GM13977 (cell line): ENCODE results near the gene MGRN1.
A peak's percentile ranks its signal among the peaks of the same experiment; 100 is the strongest.

Source experiments
- DNase-seq: peaks from one replicate; pipeline ENCODE4 v3.0.0; 2012; ENCODE audit warnings: low spot score
- in situ Hi-C: fragments of 300-500 bp; cut with MboI; formaldehyde crosslinking; loops from one replicate; pipeline ENCODE4 v1.12.0; 2022; ENCODE audit warnings: low sequenced_read_pairs, low pct_unique_long_range_greater_than_20kb, mixed read lengths, inconsistent platforms; ENCODE audit not compliant: unreplicated experiment
- TF ChIP-seq, protein P1 (sequence below): IDR thresholded peaks from 2 replicates; pipeline ENCODE4 v1.5.1; 2012; ENCODE audit warnings: mild to moderate bottlenecking, control low read depth; ENCODE audit not compliant: insufficient read depth; ENCODE audit errors: extremely low read depth, missing control alignments

Gene MGRN1

DNA sequence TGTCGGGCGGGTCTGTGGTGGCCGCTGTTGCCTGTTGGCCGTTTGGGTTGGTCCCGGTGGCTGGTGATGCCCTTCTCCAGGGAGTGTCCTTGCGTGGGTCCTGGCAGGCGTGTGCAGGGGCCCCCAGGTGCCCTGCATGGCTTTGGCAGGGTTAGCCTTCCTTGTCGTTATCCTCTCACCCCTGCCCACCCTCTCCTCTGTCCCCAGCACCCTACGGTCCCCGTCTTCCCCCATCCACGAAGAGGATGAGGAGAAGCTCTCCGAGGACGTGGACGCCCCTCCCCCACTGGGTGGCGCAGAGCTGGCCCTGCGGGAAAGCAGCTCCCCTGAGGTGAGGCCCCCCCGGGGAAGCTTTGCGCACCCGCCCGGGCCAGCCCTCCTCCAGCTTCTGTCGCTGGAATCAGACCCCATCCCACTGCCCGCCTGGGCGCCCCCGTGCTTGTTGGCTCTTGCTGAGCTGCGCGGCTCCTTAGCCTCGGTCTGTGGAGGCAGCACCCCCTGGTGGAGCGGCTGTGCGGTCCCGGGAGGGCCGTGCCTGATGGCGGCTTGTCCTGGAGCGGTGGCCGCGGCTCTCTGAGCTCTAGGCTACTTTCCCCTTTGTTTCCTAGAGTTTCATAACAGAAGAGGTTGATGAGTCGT is 58.1 kb downstream of the MGRN1 start:
- in situ Hi-C loops = no loop called here
- TF ChIP-seq, protein P1, sequence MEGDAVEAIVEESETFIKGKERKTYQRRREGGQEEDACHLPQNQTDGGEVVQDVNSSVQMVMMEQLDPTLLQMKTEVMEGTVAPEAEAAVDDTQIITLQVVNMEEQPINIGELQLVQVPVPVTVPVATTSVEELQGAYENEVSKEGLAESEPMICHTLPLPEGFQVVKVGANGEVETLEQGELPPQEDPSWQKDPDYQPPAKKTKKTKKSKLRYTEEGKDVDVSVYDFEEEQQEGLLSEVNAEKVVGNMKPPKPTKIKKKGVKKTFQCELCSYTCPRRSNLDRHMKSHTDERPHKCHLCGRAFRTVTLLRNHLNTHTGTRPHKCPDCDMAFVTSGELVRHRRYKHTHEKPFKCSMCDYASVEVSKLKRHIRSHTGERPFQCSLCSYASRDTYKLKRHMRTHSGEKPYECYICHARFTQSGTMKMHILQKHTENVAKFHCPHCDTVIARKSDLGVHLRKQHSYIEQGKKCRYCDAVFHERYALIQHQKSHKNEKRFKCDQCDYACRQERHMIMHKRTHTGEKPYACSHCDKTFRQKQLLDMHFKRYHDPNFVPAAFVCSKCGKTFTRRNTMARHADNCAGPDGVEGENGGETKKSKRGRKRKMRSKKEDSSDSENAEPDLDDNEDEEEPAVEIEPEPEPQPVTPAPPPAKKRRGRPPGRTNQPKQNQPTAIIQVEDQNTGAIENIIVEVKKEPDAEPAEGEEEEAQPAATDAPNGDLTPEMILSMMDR = peak; percentile 38
- no peak for DNase-seq

GRCh38 chr16:4683255-4684057 is 58.8 kb downstream of the MGRN1 start:
- in situ Hi-C loops = no loop called here
- DNase-seq = no peak
- TF ChIP-seq, protein P1 = no peak

DNA sequence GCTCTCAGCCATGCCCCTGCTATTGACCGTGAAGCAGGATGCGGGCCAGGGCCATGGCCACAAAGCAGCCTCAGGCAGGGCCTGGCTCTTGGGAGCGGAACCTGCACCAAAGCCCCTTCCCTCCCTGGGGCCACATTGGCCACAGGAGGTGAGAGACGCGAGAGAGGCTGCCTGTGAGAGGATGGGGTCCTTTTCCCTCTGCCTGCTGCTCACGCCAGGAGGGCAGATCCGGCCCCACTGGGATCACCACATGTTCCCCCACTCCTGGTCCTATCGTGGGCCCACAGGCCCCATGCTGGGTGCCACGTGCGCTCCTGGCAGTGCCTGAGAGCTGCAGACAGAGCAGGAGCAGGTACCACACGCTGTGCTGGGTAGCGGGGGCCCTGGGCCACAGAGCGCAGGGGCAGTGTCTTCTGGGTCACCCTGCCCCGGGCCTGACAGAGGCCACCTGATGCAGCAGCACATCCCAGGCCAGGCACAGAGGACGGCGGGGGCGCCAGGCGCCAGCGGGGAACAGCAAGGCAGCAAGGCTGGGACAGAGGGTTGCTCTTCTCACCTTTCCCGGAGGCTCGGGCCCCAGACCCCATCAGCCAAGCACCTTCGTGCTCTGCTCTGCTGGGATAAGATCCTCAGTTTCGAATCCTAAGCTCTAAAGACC is 59.6 kb downstream of the MGRN1 start:
- TF ChIP-seq, protein P1 = no peak
- no peak for DNase-seq
- in situ Hi-C loops = no loop called here

DNA sequence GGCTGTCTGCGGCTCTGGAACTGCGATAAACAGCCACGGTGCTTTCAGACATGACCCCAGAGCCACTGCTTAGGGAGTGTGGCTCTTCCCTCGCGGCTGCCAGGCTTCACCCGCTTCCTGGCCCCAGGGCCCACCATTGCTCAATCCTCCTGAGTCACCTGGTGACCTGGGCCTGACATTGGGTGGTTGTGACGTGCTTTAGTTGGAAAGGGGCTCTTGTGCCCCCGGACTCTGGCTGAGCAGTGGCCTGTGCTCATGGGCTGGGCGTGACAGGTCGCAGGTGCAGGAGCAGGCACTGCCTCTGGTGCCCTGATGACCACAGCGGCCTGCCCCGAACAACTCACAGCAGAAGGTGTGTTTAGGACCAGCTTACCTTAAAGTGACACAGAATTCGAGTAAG is 60.1 kb downstream of the MGRN1 start:
- in situ Hi-C loops = no loop called here
- DNase-seq = no peak
- TF ChIP-seq, protein P1 = no peak

DNA sequence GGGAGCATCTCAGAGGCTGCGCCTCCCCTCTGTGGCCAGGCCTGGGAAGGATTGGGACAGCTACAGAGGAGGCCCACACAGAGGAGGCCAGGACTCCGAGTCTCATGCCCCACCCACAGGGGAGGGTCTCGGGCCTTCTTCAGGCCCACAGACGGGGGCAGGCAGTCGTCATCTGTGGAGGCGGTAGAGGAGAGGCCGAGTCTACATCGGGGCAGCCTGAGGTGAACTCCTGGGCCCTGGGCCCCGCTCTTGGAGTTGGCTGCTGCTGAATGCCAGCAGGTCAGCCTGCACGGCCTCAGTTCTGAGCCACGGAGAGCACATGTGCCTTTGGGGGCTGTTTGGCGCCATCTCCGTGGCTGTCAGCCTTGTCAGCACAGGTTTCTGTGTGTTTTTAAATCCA is 60.7 kb downstream of the MGRN1 start:
- DNase-seq = no peak
- in situ Hi-C loops = no loop called here

More for the DNA sequence above, 60.7 kb downstream of the MGRN1 start:
- TF ChIP-seq, protein P1 = no peak
